Activated T-cell treated with anti-CD3 and anti-CD28 coated beads for 4 hours (primary cell): Measurements from ENCODE around the gene CCDC187.

Source experiments
- DNase-seq: peaks from one replicate; pipeline ENCODE4 v3.0.0-alpha.2; 2020

The CCDC187 gene

GRCh38 chr9:136265561-136266355, 38.1 kb downstream of the CCDC187 start:
- DNase-seq, result no peak

- DNase-seq, result no peak
Measured at GRCh38 chr9:136264441-136265405, 39.2 kb downstream of the CCDC187 start.

GRCh38 chr9:136264031-136264430, 39.9 kb downstream of the CCDC187 start:
- no peak for DNase-seq

- DNase-seq, result no peak
Measured at GRCh38 chr9:136262671-136263178, 41.2 kb downstream of the CCDC187 start.

GRCh38 chr9:136261686-136262430, 42.0 kb downstream of the CCDC187 start:
- DNase-seq, result no peak

GRCh38 chr9:136260936-136261472, 42.9 kb downstream of the CCDC187 start:
- DNase-seq, result no peak

GRCh38 chr9:136260521-136260920, 43.4 kb downstream of the CCDC187 start:
- no peak for DNase-seq

GRCh38 chr9:136259836-136260235, 44.1 kb downstream of the CCDC187 start:
- no peak for DNase-seq

GRCh38 chr9:136259517-136259813, 44.4 kb downstream of the CCDC187 start:
- DNase-seq, result no peak

- DNase-seq, result no peak
Measured at GRCh38 chr9:136258786-136259516, 44.9 kb downstream of the CCDC187 start.

- DNase-seq, result no peak
Measured at GRCh38 chr9:136258299-136258625, 45.6 kb downstream of the CCDC187 start.

GRCh38 chr9:136257381-136258298, 46.3 kb downstream of the CCDC187 start:
- no peak for DNase-seq

- DNase-seq, result no peak
Measured at GRCh38 chr9:136255896-136256890, 47.7 kb downstream of the CCDC187 start.

GRCh38 chr9:136255166-136255538, 48.7 kb downstream of the CCDC187 start:
- no peak for DNase-seq

- no peak for DNase-seq
Measured at GRCh38 chr9:136254381-136255165, 49.3 kb downstream of the CCDC187 start.

- no peak for DNase-seq
Measured at GRCh38 chr9:136253246-136254130, 50.4 kb downstream of the CCDC187 start.

GRCh38 chr9:136252846-136253245, 51.0 kb downstream of the CCDC187 start:
- DNase-seq, result no peak

- DNase-seq, result no peak
Measured at GRCh38 chr9:136252281-136252680, 51.6 kb downstream of the CCDC187 start.
